ENCODE data around the gene GATA3.

GATA3 gene

DNA sequence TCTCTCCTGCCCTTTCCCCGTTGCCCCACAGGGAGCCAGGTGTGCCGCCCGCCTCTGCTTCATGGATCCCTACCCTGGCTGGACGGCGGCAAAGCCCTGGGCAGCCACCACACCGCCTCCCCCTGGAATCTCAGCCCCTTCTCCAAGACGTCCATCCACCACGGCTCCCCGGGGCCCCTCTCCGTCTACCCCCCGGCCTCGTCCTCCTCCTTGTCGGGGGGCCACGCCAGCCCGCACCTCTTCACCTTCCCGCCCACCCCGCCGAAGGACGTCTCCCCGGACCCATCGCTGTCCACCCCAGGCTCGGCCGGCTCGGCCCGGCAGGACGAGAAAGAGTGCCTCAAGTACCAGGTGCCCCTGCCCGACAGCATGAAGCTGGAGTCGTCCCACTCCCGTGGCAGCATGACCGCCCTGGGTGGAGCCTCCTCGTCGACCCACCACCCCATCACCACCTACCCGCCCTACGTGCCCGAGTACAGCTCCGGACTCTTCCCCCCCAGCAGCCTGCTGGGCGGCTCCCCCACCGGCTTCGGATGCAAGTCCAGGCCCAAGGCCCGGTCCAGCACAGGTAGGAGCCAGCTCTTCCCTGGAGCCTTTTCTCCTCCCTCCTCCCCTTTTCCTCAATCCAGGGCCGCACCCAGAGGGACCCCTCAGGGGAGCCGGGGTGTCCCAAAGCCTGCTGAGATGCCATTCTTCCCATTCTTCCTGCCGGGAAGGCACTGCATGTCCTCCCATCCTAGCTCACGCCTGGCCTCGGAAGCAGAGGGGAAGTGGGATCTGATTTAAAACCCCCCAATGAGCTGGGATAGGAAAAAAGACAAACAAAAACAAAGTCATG, 4.0 kb downstream of the GATA3 start:
- H3K27me3 ChIP-seq: peaks cover 66 to 94% (median 86%) of the 10 kb centered on the region in 11 experiments
- no peak overlapping the region for H3K9ac ChIP-seq
- no peak for TF ChIP-seq Cebpa-rat (IDR thresholded peaks at IDR 0.05)
- H4K20me1 ChIP-seq: peaks cover 0 to 42% (median 13%) of the 10 kb centered on the region in 11 experiments; a peak in 11 of 22 replicates
- peaks cover 21 to 43% (median 35%) of the 10 kb centered on the region in 10 experiments for H3K4me1 ChIP-seq
- H3K4me2 ChIP-seq: no peak overlapping the region
- peaks cover 0 to 14% (median 13%) of the 10 kb centered on the region in 11 experiments; a peak in 14 of 22 replicates for H3K9me3 ChIP-seq (replicated peaks in 1 of 11)
- no peaks in the 10 kb centered on the region for H3K36me3 ChIP-seq
- no peak overlapping the region for H3K27ac ChIP-seq
- no peak overlapping the region for H3K4me3 ChIP-seq

DNA sequence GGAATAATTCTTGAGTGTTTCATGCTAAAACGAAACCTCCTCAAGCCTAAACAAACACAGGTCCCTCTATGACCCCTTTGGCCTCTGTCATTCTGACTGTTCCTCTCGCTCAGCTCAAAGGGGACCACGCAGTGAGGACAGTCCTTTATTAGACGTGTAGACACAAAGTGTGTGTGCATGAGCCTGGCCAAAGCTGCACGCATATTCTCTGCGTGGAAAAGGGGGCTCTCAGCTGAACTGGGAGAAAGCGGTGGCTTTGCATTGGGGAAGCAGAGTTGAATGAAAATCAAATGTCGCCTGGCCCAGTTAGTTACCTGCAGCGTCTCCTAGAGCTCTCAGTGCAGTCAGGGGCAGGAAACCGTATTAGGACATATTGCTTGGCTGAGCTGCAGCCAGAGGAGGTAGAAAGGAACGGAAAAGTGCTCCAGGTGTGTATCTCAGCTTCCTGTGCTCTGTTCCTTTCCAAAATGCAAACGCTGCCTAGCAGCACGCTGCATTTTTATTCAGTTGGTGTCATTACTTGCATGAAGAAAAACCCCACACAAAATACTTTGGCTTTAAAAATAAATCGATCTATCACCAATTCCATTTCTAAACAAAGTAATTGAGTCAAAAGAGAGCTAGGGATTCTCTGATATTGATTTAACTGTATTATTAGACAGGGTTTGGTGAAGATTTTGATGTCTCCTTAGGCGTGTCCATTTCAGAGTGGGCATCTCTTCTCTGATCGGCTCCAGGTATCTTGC, 4.9 kb downstream of the GATA3 start:
- TF ChIP-seq Cebpa-rat (IDR thresholded peaks at IDR 0.05): no peak
- no peak overlapping the region for H3K27ac ChIP-seq
- H3K4me2 ChIP-seq: peak overlapping the region in 10 of 11 experiments; percentile 60 to 87 (median 76); a peak in 17 of 22 replicates
- no peak overlapping the region for H3K4me3 ChIP-seq
- no peaks in the 10 kb centered on the region for H3K36me3 ChIP-seq
- H3K27me3 ChIP-seq: peaks cover 57 to 86% (median 78%) of the 10 kb centered on the region in 11 experiments
- peaks cover 18 to 37% (median 28%) of the 10 kb centered on the region in 10 experiments for H3K4me1 ChIP-seq
- peaks cover 0 to 14% (median 13%) of the 10 kb centered on the region in 11 experiments; a peak in 14 of 22 replicates for H3K9me3 ChIP-seq (replicated peaks in 1 of 11)
- H4K20me1 ChIP-seq: peaks cover 0 to 35% (median 13%) of the 10 kb centered on the region in 11 experiments; a peak in 11 of 22 replicates
- no peak overlapping the region for H3K9ac ChIP-seq

DNA sequence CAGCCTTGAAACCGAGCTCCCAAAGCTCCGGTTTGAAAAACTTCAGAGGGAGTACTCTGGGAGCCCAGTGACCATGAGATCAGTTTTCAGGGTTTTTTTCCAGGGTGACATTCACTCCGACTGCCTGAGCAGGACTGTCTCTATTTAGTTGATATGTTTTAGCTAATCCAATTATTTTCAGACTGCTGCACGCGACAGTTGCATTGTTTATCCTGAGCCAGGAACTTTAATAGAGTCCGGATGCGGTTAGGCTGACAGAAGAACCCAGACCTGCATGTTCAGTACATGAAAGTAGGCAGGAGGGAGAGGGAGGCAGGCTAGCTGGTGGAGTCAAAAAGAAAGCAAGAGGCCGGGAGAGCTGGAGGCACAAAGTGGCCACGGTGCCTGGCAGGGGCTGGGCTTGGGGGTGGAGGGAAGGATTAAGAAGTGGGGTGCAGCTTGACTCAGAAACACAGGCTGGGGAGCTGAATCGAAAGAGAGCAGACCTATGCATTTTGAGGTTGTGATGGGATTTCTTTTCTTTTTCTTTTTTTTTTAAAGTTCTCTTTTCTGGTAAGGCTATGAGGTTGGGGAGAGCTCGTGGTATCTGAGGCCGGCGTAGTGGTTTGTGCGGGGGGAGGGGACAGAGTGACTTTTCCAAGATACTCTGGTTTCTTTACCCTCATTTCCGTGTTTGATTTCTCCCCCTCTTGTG, 5.7 kb downstream of the GATA3 start:
- peaks cover 16 to 33% (median 25%) of the 10 kb centered on the region in 10 experiments for H3K4me1 ChIP-seq
- H3K4me3 ChIP-seq: peak overlapping the region in 7 of 10 experiments; percentile 2 to 49 (median 11); a peak in 7 of 20 replicates
- H3K27ac ChIP-seq: peak overlapping the region in 6 of 11 experiments; percentile 4 to 44 (median 20); a peak in 5 of 22 replicates
- TF ChIP-seq Cebpa-rat (IDR thresholded peaks at IDR 0.05): no peak
- H3K9ac ChIP-seq: peak overlapping the region in 6 of 11 experiments; percentile 5 to 46 (median 32); a peak in 5 of 22 replicates
- no peaks in the 10 kb centered on the region for H3K36me3 ChIP-seq
- H3K4me2 ChIP-seq: peak overlapping the region; percentile 60 to 87 (median 77)
- peaks cover 49 to 78% (median 70%) of the 10 kb centered on the region in 11 experiments for H3K27me3 ChIP-seq
- peaks cover 0 to 29% (median 8%) of the 10 kb centered on the region in 11 experiments; a peak in 11 of 22 replicates for H4K20me1 ChIP-seq
- peaks cover 0 to 10% (median 9%) of the 10 kb centered on the region in 11 experiments; a peak in 14 of 22 replicates for H3K9me3 ChIP-seq (replicated peaks in 1 of 11)

DNA sequence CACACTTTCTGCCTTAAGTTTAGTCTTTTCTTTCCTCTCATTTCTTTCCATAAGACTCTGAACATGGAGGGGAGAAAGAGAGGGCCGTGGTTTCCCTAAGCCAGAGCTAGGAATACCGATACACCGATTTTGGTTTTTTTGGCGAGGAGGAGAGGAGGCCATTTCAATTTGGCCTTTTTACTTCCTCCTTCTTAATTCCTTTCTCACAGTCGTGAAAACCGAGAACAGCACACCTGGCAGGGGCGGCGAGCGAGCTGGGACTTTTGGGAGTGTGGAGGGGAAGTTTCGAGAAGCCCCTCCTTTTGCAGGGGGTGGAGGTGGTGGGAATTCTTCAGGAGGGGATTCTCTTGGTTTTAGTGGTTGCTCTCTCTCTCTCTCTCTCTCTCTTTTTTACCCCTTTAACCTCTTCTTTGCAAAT, 6.2 kb downstream of the GATA3 start:
- Histone ChIP-seq H3K36me3 (no peaks in the 10 kb centered on the region), H3K4me1 (peaks cover 16 to 33% (median 25%) of the 10 kb centered on the region in 10 experiments), H4K20me1 (peaks cover 0 to 23% (median 4%) of the 10 kb centered on the region in 11 experiments; a peak in 9 of 22 replicates), H3K4me3 (peak overlapping the region in 6 of 10 experiments; percentile 2 to 49 (median 16); a peak in 7 of 20 replicates), H3K27ac (peak overlapping the region in 6 of 11 experiments; percentile 4 to 44 (median 20); a peak in 5 of 22 replicates), H3K9ac (peak overlapping the region in 5 of 11 experiments; percentile 5 to 45 (median 22); a peak in 5 of 22 replicates), H3K9me3 (replicated peaks in 1 of 11) (peaks cover 0 to 4% (median 3%) of the 10 kb centered on the region in 11 experiments; a peak in 12 of 22 replicates), H3K4me2 (peak overlapping the region; percentile 60 to 87 (median 77)), H3K27me3 (peaks cover 43 to 73% (median 64%) of the 10 kb centered on the region in 11 experiments)
- no peak for TF ChIP-seq Cebpa-rat (IDR thresholded peaks at IDR 0.05)

DNA sequence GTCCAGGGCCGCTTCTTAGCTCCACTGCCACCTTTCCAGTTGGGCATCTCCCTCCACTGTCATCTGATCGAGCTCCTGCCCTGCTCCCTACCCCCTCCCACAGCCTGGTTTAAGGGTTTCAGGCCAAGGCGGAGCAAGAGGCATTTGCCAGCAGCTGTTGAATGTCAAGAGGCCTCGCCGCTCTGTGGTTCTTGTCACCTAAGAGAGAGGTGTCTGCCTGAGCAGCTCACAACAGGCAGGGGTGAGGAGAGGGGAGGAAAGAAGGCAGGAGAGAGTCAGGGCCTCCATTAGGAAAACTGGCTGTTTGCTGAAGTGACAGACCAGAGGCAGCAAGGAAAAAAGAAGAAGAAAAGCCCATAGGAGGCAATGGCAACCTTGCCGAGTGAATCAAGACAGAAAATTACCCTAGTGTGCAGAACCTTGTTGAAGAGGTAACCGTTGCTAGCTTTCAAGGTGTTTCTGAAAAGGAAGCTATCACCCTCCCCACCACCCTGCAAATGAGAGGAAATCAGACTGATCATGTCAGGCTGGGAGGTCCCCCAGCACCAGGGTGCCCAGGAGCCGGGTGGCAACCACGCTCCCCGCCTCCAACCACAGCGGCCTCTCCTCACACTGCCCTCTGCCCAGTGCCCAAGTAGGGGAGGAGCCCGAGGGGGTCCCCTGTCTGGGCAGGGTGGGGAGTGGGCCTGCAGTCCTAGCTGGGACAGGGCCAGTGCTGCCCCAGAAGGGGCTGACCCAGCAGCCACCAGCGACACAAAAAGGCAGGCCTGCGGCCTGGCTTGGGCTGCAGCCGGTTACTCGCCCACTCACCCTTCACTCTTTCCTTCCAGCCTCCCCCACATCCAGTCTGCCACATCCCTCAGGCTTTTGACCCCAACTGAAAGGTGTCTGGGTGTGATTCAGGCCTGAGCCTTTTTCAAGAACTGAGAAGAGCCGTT, 7.1 kb downstream of the GATA3 start:
- H3K36me3 ChIP-seq: no peaks in the 10 kb centered on the region
- H3K4me3 ChIP-seq: no peak overlapping the region
- peak overlapping the region; percentile 60 to 87 (median 77); a peak in 20 of 22 replicates for H3K4me2 ChIP-seq
- H3K4me1 ChIP-seq: peaks cover 16 to 33% (median 25%) of the 10 kb centered on the region in 10 experiments
- no peak for TF ChIP-seq Cebpa-rat (IDR thresholded peaks at IDR 0.05)
- H3K9me3 ChIP-seq (replicated peaks in 1 of 11): no peaks in the 10 kb centered on the region
- peaks cover 35 to 65% (median 56%) of the 10 kb centered on the region in 11 experiments for H3K27me3 ChIP-seq
- no peak overlapping the region for H3K9ac ChIP-seq
- H4K20me1 ChIP-seq: peaks cover 0 to 15% (median 0%) of the 10 kb centered on the region in 11 experiments; a peak in 4 of 22 replicates
- no peak overlapping the region for H3K27ac ChIP-seq

DNA sequence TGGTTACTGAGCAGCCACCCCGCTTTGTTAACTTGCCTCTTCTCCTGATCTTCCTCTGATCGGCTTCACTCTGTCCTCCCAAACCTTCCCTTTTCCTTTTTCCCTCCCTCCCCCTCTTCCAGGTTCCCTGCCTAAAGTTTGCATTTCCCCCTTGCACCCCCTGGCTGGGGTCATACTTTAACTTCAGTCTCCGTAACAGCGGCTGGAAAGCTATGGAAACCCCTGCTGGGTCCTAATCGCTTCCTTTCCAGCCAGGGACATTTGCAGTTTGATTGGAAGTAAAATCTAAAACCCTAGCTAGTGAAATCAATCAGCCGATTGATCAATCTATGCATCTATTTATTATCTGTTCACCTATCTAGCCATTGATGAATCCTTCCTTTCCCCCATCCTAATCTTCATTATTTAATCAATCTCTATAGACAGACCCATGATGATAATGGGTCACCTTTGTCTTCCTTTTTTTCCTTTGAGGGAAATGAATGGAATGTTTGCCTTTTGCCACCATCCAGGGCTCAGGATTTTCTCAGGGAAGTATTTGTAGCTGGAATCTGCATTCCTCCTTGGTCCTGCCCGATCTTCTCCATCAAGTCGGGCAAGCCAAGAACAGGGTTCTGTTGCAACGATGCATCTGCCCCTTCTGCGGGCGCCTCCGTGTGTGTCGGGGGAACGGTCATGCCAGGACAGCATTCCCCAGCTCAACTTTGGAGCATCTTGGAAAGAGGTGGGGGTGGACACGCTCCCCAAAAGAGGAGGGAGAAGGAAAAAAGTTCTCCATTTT, 8.8 kb downstream of the GATA3 start:
- H3K4me2 ChIP-seq: no peak overlapping the region
- no peak overlapping the region for H3K9ac ChIP-seq

DNA sequence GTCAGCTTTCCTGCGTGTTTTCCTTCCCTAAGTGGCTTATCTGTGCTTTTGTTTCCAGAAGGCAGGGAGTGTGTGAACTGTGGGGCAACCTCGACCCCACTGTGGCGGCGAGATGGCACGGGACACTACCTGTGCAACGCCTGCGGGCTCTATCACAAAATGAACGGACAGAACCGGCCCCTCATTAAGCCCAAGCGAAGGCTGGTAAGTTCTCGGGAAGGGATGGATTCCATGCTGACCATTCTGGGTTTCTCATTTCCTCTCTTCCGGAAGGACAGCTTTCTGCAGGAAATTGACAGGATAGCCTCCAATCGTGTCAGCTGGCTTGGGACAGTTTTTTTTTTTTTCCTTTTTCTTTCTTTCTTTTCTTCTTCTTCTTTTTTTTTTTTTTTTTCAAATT, 9.4 kb downstream of the GATA3 start:
- H3K9me3 ChIP-seq (replicated peaks in 1 of 11): no peaks in the 10 kb centered on the region
- H3K4me2 ChIP-seq: no peak overlapping the region
- no peak overlapping the region for H3K4me3 ChIP-seq
- no peak for TF ChIP-seq Cebpa-rat (IDR thresholded peaks at IDR 0.05)
- peaks cover 16 to 34% (median 27%) of the 10 kb centered on the region in 10 experiments for H3K4me1 ChIP-seq
- no peaks in the 10 kb centered on the region; a peak in 1 of 22 replicates for H4K20me1 ChIP-seq
- no peak overlapping the region for H3K27ac ChIP-seq
- H3K9ac ChIP-seq: no peak overlapping the region
- peaks cover 11 to 42% (median 32%) of the 10 kb centered on the region in 11 experiments for H3K27me3 ChIP-seq
- H3K36me3 ChIP-seq: no peaks in the 10 kb centered on the region

More for the DNA sequence above, 8.8 kb downstream of the GATA3 start:
- Histone ChIP-seq H4K20me1 (peaks cover 0 to 1% (median 0%) of the 10 kb centered on the region in 11 experiments; a peak in 1 of 22 replicates), H3K4me3 (no peak overlapping the region), H3K27me3 (peaks cover 17 to 47% (median 38%) of the 10 kb centered on the region in 11 experiments), H3K4me1 (peaks cover 16 to 33% (median 25%) of the 10 kb centered on the region in 10 experiments), H3K9me3 (replicated peaks in 1 of 11) (no peaks in the 10 kb centered on the region), H3K27ac (no peak overlapping the region), H3K36me3 (no peaks in the 10 kb centered on the region)
- TF ChIP-seq Cebpa-rat (IDR thresholded peaks at IDR 0.05): no peak
